Tibial artery (tissue), 4 donors: ENCODE measurements around the gene C19orf53.
"Not testable (repeated sequence)": the region's sequence is repeated elsewhere in the genome, so short reads cannot be mapped to it uniquely, and the experiment has no call there.

ENCODE experiments used
- DNase-seq, 2 donors: peaks; one replicate each; pipeline ENCODE4 v3.0.0-alpha.2; 2019
- H3K27ac ChIP-seq, 2 donors: fragments of 200-600 bp; sonication (generic) in 1 of 2; 1 replicate in 1 of 2; 2 replicates in 1 of 2; pipeline ENCODE4 v1.5.1; 2018 to 2019; ENCODE audit warnings: mild to moderate bottlenecking in 1 of 2
- H3K27me3 ChIP-seq, 2 donors: fragments of 200-600 bp; sonication (generic) in 1 of 2; one replicate each; pipeline versions ENCODE4 v1.5.1 to v1.6.0; 2016 to 2019
- H3K36me3 ChIP-seq, 3 donors: fragments of 200-600 bp; sonication (generic) in 2 of 3; one replicate each; pipeline ENCODE4 v1.5.1; 2016 to 2019; ENCODE audit warnings: mild to moderate bottlenecking in 2 of 3
- H3K4me1 ChIP-seq, 4 donors: fragments of 200-600 bp; sonication (generic) in 2 of 4; 1 replicate in 3 of 4; 2 replicates in 1 of 4; pipeline ENCODE4 v1.5.1; 2016 to 2019
- H3K4me3 ChIP-seq, 2 donors: fragments of 200-600 bp; sonication (generic) in 1 of 2; 1 replicate in 1 of 2; 2 replicates in 1 of 2; pipeline ENCODE4 v1.5.1; 2018 to 2019; ENCODE audit warnings: mild to moderate bottlenecking in 2 of 2
- H3K9me3 ChIP-seq, 3 donors: fragments of 200-600 bp; sonication (generic) in 1 of 3; one replicate each; pipeline ENCODE4 v1.5.1; 2016 to 2019
- CTCF ChIP-seq, 2 experiments: fragments of 200-600 bp in 1 of 2; fragments of 450-650 bp in 1 of 2; IDR thresholded peaks; one replicate each; pipeline ENCODE4 v1.5.1; 2017 to 2019; ENCODE audit warnings: antibody characterized with exemption in 2 of 2, mild to moderate bottlenecking in 1 of 2, moderate library complexity in 1 of 2
- intact Hi-C: fragments of 100-400 bp; cut with DNase I; formaldehyde crosslinking; loops from one replicate; pipeline ENCODE4 v1.15.0; 2023; ENCODE audit warnings: low total_unique reads

Gene C19orf53

GRCh38 chr19:13770013-13770635 is 4.1 kb upstream of the C19orf53 start:
- TF ChIP-seq CTCF (IDR thresholded peaks at IDR 0.05): no peak
- Histone ChIP-seq H3K9me3 (no peaks in the 10 kb centered on the region), H3K27ac (no peak overlapping the region), H3K4me1 (peaks cover 0 to 30% (median 25%) of the 10 kb centered on the region in 4 donors), H3K36me3 (peaks cover 30 to 52% (median 44%) of the 10 kb centered on the region in 3 donors), H3K4me3 (no peak overlapping the region), H3K27me3 (no peaks in the 10 kb centered on the region)
- no peak for DNase-seq
- intact Hi-C loops: no loop called here

- Histone ChIP-seq H3K36me3 (peaks cover 17 to 40% (median 29%) of the 10 kb centered on the region in 3 donors), H3K27ac (no peak overlapping the region), H3K4me3 (no peak overlapping the region), H3K4me1 (peaks cover 5 to 42% (median 35%) of the 10 kb centered on the region in 4 donors), H3K9me3 (no peaks in the 10 kb centered on the region), H3K27me3 (no peaks in the 10 kb centered on the region)
- no peak for TF ChIP-seq CTCF (IDR thresholded peaks at IDR 0.05)
- intact Hi-C loops: no loop called here
- DNase-seq: no peak
These were observed 4.1 kb downstream of the C19orf53 start for GRCh38 chr19:13778398-13778797.

- DNase-seq: no peak
- no peak for TF ChIP-seq CTCF (IDR thresholded peaks at IDR 0.05)
- no peaks in the 10 kb centered on the region for H3K27me3 ChIP-seq
- intact Hi-C loops: no loop called here
- H3K36me3 ChIP-seq: peaks cover 17 to 40% (median 29%) of the 10 kb centered on the region in 3 donors
- peaks cover 5 to 38% (median 31%) of the 10 kb centered on the region in 4 donors for H3K4me1 ChIP-seq
- H3K9me3 ChIP-seq: no peaks in the 10 kb centered on the region
- H3K4me3 ChIP-seq: no peak overlapping the region
- no peak overlapping the region for H3K27ac ChIP-seq
These were observed 4.6 kb downstream of the C19orf53 start for GRCh38 chr19:13778847-13779246.

GRCh38 chr19:13779794-13780193 is 5.5 kb downstream of the C19orf53 start:
- intact Hi-C loops: loop anchor here (10.0 kb wide), 1 partner anchor 295 kb away; the partner anchor contains the start of gene MISP3
- H3K4me3 ChIP-seq, H3K9me3 ChIP-seq, H3K27ac ChIP-seq, DNase-seq, H3K27me3 ChIP-seq: not testable (repeated sequence)
- Histone ChIP-seq H3K36me3 (peaks cover 17 to 40% (median 29%) of the 10 kb centered on the region in 3 donors), H3K4me1 (peaks cover 5 to 41% (median 28%) of the 10 kb centered on the region in 4 donors)

GRCh38 chr19:13781547-13781946 is 7.3 kb downstream of the C19orf53 start:
- peak overlapping the region; percentile 57 to 63 for H3K27ac ChIP-seq
- TF ChIP-seq CTCF (IDR thresholded peaks at IDR 0.05): no peak
- intact Hi-C loops: loop anchor here (10.0 kb wide), 1 partner anchor 293 kb away; the partner anchor contains the start of gene MISP3
- peaks cover 5 to 35% (median 17%) of the 10 kb centered on the region in 4 donors for H3K4me1 ChIP-seq
- DNase-seq: peak; percentile 87 to 95
- no peaks in the 10 kb centered on the region for H3K27me3 ChIP-seq
- H3K9me3 ChIP-seq: no peaks in the 10 kb centered on the region
- peaks cover 17 to 35% (median 29%) of the 10 kb centered on the region in 3 donors for H3K36me3 ChIP-seq
- H3K4me3 ChIP-seq: no peak overlapping the region

GRCh38 chr19:13782537-13782936 is 8.3 kb downstream of the C19orf53 start:
- Histone ChIP-seq H3K4me1 (peaks cover 5 to 42% (median 21%) of the 10 kb centered on the region in 4 donors), H3K9me3 (no peaks in the 10 kb centered on the region), H3K27ac (peak overlapping the region; percentile 6 to 63), H3K4me3 (no peak overlapping the region), H3K36me3 (peaks cover 15 to 25% (median 24%) of the 10 kb centered on the region in 3 donors), H3K27me3 (no peaks in the 10 kb centered on the region)
- intact Hi-C loops: loop anchor here (10.0 kb wide), 1 partner anchor 292 kb away; the partner anchor contains the start of gene MISP3
- DNase-seq: no peak
- no peak for TF ChIP-seq CTCF (IDR thresholded peaks at IDR 0.05)
